K562 (cell line): ENCODE data around the gene MAP4K1. TPM values are rescaled to one million over a fixed set of nuclear protein-coding genes. Genes with fewer than 3 reads are reported as not detected.

ENCODE experiments used
- IFI16 ChIP-seq: fragments of 250-450 bp; sonication (Bioruptor Pico); IDR thresholded peaks from 2 replicates; pipeline ENCODE4 v2.1.2; 2022; ENCODE audit warnings: mild to moderate bottlenecking, inconsistent platforms
- MTA3 ChIP-seq: fragments of 450-650 bp; formaldehyde crosslinking; IDR thresholded peaks from 2 replicates; pipeline ENCODE4 v1.6.1; 2017; ENCODE audit warnings: mild to moderate bottlenecking, borderline replicate concordance
- STAT5A ChIP-seq: IDR thresholded peaks from 2 replicates; pipeline ENCODE4 v1.6.1; 2012; ENCODE audit warnings: low read length, inconsistent platforms, borderline replicate concordance
- ZNF668 ChIP-seq: fragments of 250-450 bp; sonication (Bioruptor Pico); IDR thresholded peaks from 2 replicates; pipeline ENCODE4 v1.8.0; 2022; ENCODE audit warnings: mild to moderate bottlenecking, inconsistent platforms
- ZZZ3 ChIP-seq: fragments of 450-650 bp; IDR thresholded peaks from 2 replicates; pipeline ENCODE4 v1.6.1; 2016; ENCODE audit warnings: antibody characterized with exemption, mild to moderate bottlenecking, moderate library complexity
- polyA plus RNA-seq, 8 experiments: library from polyadenylated mRNA; depleted of rRNA in 4 of 8; stranded (reverse) in 5 of 8; unstranded in 3 of 8; fragments of >200 nt; fragmentation: Nextera tagmentation in 2 of 8; fragmentation: Illumina TruSeq in 1 of 8; extraction: Ambion mirVana in 2 of 8; extraction: Trizol in 1 of 8; gene quantifications; 2 replicates each; pipeline versions ENCODE4 v1.2.1 to v1.2.3, GENCODE V29; 2011 to 2014; ENCODE audit warnings: inconsistent platforms in 1 of 8, missing spikeins in 1 of 8
- total RNA-seq, 7 experiments: library from RNA; depleted of rRNA in 6 of 7; stranded (reverse); fragments of >200 nt in 6 of 7; fragmentation: Illumina TruSeq in 2 of 7; extraction: Trizol in 2 of 7; gene quantifications; 2 replicates each; pipeline versions ENCODE4 v1.2.1 to v1.2.3, GENCODE V29; 2011 to 2021; ENCODE audit warnings: low replicate concordance in 1 of 7
- TF ChIP-seq, protein P1 (sequence below): sonication (generic); formaldehyde crosslinking; IDR thresholded peaks from 2 replicates; pipeline ENCODE4 v1.9.0; 2022; ENCODE audit warnings: mild to moderate bottlenecking, missing genetic modification reagents
- TF ChIP-seq, protein P2 (sequence below): fragments of 250-450 bp; sonication (Bioruptor Pico); IDR thresholded peaks from 2 replicates; pipeline ENCODE4 v1.5.0; 2021; ENCODE audit warnings: mild to moderate bottlenecking, moderate library complexity
- TF ChIP-seq, protein P3 (sequence below): sonication (generic); formaldehyde crosslinking; IDR thresholded peaks from 2 replicates; pipeline ENCODE4 v1.8.0; 2022; ENCODE audit warnings: mild to moderate bottlenecking, missing genetic modification reagents, borderline replicate concordance
- TF ChIP-seq, protein P4 (sequence below): sonication (generic); formaldehyde crosslinking; IDR thresholded peaks from 2 replicates; pipeline ENCODE4 v1.8.0; 2022; ENCODE audit warnings: mild to moderate bottlenecking, missing genetic modification reagents
- TF ChIP-seq, protein P5 (sequence below): fragments of 200-800 bp; sonication (Bioruptor generic); IDR thresholded peaks from 2 replicates; pipeline ENCODE4 v1.6.1; 2017; ENCODE audit warnings: missing genetic modification characterization, missing compliant biosample characterization

The MAP4K1 gene
- total and polyA plus RNA-seq, 9 of the 15 experiments (the other 6 are each of a cell fraction or from before 2014, with no cell fraction given): 0.14 to 3.2 (median 0.73) TPM; not detected in 1

DNA sequence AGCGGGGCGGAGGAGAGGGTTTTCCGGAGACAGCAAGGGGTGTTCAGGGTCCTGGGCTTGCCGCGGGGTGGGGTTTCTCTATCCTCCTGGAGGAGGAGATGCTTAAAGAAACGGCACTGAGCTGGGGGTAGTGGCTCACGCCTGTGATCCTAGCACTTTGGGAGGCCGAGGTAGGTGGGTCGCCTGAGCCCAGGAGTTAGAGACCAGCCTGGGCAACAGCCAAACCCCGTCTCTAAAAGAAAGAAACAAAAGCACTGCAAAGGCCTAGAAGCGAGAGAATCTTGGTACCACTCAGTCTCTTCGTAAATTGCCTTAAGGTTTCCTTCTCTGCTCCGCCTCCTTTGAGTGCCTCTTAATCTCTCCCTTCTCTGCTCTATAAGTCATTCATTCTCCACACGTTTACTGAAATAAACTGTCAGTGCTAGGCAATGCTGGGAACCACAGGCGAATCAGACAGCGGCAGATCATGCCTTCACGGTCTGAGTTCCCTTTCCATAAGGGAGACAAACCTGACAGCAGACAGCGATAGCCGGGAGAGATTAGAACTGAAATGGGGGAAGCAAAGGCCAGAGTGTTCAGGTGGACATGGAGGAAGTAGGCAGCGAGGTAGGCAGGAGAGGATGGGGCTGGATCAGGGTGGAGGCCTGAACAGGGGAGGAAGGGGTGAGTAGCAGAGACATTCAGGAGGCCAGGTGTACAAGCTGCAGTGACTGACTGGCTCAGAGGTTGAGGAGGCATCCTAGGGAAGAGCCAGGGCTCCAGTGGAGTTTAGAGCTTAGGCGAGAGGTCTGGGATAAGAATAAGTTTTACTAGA, 1.8 kb upstream of the MAP4K1 start (continued):
- TF ChIP-seq, protein P1, sequence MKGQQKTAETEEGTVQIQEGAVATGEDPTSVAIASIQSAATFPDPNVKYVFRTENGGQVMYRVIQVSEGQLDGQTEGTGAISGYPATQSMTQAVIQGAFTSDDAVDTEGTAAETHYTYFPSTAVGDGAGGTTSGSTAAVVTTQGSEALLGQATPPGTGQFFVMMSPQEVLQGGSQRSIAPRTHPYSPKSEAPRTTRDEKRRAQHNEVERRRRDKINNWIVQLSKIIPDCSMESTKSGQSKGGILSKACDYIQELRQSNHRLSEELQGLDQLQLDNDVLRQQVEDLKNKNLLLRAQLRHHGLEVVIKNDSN (CRISPR knock-in tag): peak; percentile 24; the same call in 1 of the 2 replicates
- TF ChIP-seq, protein P2, sequence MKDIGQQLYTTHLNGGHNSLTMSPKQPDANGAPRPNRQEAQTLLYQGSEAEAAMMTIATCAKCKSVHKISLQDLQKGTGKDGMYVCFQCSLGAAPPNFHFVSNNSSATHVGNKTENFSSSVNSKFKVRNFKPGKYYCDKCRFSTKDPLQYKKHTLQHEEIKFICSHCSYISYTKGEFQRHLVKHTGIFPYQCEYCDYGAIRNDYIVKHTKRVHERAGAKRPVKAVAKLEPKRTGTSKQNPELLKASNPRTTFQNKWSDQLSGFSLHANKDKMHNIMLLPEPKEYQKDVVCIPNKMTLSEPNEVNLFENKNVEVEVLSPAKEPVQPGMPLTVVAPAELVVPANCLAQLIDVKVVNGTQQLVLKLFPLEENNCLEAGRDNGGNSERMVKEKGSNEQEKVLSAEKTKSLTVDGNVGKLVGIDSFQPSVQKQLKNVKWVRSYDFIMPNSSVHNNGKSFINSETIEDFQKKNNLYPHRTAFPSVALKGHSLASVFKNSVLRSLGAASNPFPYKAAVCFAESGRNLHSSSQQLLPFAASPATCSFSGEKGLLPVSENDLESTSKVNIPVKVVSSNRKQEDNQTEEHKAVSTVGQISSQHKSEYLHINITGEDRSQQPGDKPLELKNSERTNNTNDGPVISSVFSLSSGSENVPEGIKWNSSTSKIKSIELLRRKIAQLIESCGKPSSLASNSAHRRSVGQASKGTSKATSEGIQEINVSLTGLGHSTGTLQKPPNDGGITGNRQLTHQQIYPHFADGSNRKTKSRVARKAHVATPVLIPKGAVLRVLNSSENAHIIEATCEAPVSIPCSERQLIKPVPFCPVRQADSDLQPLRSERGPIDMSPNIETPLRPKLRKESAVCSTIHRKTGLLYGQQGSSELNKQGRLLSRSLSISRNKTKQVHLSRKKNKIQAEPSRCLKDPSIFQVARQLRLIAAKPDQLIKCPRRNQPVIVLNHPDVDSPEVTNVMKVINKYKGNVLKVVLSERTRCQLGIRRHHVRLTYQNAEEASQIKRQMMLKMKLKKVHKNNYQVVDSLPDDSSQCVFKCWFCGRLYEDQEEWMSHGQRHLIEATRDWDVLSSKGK (CRISPR knock-in tag): no peak
- TF ChIP-seq MTA3: no peak
- no peak for TF ChIP-seq IFI16 (CRISPR knock-in tag)
- TF ChIP-seq ZZZ3: no peak
- TF ChIP-seq, protein P3, sequence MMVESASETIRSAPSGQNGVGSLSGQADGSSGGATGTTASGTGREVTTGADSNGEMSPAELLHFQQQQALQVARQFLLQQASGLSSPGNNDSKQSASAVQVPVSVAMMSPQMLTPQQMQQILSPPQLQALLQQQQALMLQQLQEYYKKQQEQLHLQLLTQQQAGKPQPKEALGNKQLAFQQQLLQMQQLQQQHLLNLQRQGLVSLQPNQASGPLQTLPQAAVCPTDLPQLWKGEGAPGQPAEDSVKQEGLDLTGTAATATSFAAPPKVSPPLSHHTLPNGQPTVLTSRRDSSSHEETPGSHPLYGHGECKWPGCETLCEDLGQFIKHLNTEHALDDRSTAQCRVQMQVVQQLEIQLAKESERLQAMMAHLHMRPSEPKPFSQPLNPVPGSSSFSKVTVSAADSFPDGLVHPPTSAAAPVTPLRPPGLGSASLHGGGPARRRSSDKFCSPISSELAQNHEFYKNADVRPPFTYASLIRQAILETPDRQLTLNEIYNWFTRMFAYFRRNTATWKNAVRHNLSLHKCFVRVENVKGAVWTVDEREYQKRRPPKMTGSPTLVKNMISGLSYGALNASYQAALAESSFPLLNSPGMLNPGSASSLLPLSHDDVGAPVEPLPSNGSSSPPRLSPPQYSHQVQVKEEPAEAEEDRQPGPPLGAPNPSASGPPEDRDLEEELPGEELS (CRISPR knock-in tag): no peak
- TF ChIP-seq STAT5A: no peak
- TF ChIP-seq ZNF668 (CRISPR knock-in tag): no peak
- TF ChIP-seq, protein P4, sequence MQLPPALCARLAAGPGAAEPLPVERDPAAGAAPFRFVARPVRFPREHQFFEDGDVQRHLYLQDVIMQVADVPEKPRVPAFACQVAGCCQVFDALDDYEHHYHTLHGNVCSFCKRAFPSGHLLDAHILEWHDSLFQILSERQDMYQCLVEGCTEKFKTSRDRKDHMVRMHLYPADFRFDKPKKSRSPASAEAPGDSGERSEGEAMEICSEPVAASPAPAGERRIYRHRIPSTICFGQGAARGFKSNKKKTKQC: no peak
- TF ChIP-seq, protein P5, sequence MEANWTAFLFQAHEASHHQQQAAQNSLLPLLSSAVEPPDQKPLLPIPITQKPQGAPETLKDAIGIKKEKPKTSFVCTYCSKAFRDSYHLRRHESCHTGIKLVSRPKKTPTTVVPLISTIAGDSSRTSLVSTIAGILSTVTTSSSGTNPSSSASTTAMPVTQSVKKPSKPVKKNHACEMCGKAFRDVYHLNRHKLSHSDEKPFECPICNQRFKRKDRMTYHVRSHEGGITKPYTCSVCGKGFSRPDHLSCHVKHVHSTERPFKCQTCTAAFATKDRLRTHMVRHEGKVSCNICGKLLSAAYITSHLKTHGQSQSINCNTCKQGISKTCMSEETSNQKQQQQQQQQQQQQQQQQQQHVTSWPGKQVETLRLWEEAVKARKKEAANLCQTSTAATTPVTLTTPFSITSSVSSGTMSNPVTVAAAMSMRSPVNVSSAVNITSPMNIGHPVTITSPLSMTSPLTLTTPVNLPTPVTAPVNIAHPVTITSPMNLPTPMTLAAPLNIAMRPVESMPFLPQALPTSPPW (CRISPR knock-in tag): no peak
